IPS-20b (cell line): ENCODE measurements around the gene KCNMA1.

Source experiments
- H3K27ac ChIP-seq: one replicate; pipeline ENCODE4 v1.5.1; 2013; ENCODE audit warnings: low read length
- H3K27me3 ChIP-seq: 2 replicates; pipeline ENCODE4 v1.6.1; 2013; ENCODE audit warnings: mild to moderate bottlenecking, low read length, inconsistent platforms; ENCODE audit not compliant: insufficient read depth
- H3K36me3 ChIP-seq: 2 replicates; pipeline ENCODE4 v1.6.1; 2013; ENCODE audit warnings: low read depth, mild to moderate bottlenecking, inconsistent platforms, low read length, moderate library complexity; ENCODE audit not compliant: insufficient read depth
- H3K4me1 ChIP-seq: 2 replicates; pipeline ENCODE4 v1.6.1; 2013; ENCODE audit warnings: mild to moderate bottlenecking, control low read depth, inconsistent platforms, low read length, moderate library complexity; ENCODE audit not compliant: insufficient read depth
- H3K4me3 ChIP-seq: 2 replicates; pipeline ENCODE4 v1.5.1; 2013; ENCODE audit warnings: mild to moderate bottlenecking, low read length, inconsistent platforms
- H3K9ac ChIP-seq: 2 replicates; pipeline ENCODE4 v1.6.1; 2013; ENCODE audit warnings: low read depth, mild to moderate bottlenecking, inconsistent platforms, low read length, moderate library complexity
- H3K9me3 ChIP-seq: 2 replicates; pipeline ENCODE4 v1.6.1; 2013; ENCODE audit warnings: mild to moderate bottlenecking, low read depth, low read length, inconsistent platforms; ENCODE audit not compliant: insufficient read depth

Gene KCNMA1

DNA sequence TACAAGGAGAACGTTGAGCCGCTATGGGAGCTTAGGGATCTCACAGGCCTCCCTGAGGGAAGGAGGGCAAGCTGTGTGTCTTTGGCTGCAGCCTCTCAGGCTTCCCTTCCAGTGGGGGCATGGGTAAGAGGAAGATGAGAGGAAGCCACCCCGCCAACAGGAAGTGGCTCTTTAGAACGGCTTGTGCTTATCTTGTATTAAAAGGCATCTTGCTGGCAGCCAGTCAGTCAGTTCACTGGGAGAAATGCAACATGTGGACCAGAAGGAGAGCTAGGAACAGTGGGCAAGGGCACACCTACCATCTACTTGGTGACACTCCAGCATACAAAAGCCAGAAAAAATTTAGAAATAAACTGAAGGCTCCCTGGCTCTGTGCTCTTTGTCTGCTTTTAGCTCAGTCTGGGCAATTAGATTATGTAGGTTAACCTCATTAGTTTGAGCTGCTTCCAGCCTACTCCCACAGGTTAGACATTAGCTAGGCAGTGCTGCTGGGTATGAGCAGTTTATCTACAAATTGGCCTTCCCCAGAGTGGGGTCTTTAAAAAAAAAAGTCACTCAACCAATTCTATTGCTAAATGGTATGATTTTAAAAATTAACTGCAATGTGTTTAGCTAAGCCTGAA, 595.9 kb downstream of the KCNMA1 start:
- no peak overlapping the region for H3K4me3 ChIP-seq
- no peaks in the 10 kb centered on the region for H3K27me3 ChIP-seq
- H3K9ac ChIP-seq, result no peak overlapping the region
- H3K36me3 ChIP-seq, result no peaks in the 10 kb centered on the region
- no peak overlapping the region for H3K27ac ChIP-seq
- H3K4me1 ChIP-seq, result peaks cover 3% of the 10 kb centered on the region; the same call in 1 of the 2 replicates
- H3K9me3 ChIP-seq, result no peaks in the 10 kb centered on the region

DNA sequence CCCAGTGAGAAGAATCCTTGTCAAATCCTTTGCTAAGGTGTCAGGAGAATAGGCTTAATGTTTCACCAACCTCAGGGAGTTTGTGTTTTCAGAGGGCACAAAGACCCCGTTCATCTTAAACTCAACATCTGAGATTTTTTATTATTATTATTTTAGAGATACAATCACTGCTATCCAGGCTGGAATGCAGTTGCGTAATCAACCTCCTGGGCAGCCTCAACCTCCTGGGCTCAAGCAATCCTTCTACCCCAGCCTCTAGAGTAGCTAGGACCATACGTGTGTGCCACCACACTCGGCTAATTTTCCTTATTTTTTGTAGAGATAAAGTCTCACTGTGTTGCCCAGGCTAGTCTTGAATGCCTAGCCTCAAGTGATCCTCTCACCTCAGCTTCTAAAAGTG, 599.2 kb downstream of the KCNMA1 start:
- peaks cover 3% of the 10 kb centered on the region; the same call in 1 of the 2 replicates for H3K4me1 ChIP-seq
- no peak overlapping the region for H3K9ac ChIP-seq
- no peaks in the 10 kb centered on the region for H3K27me3 ChIP-seq
- no peaks in the 10 kb centered on the region for H3K9me3 ChIP-seq
- no peak overlapping the region for H3K27ac ChIP-seq
- no peak overlapping the region for H3K4me3 ChIP-seq
- no peaks in the 10 kb centered on the region for H3K36me3 ChIP-seq

DNA sequence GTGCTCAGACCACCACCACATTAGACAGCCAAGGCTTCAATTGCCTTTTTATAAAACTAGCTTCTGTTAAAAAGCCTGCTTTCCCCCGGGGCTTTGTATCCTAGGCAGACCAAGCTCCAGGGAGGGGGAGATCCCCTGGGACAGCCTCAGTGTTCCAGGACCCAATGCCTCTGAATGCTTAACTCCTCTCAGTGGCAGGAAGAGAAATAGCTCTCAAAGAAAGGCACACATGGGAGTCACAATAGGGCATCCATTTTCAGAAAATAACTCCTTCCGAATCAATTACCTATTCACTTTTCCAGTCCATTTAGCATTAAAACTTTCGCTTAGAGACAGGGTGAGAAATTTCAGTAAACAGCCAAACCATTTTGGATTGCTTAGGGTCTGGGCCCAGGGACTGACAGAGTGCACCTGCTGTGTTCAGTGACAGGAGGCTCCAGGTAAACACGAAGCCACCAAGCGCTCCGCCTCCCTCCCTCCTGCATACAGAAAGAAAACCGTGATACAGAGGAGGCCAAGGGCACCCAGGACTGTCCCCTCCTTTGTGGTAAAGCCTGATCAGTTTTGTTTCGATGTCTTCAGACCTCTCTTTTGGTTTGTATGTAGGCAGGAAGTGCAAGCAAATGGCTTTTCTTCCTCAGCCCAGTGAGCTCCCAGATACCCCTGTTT, 599.7 kb downstream of the KCNMA1 start:
- Histone ChIP-seq H3K9me3 (no peaks in the 10 kb centered on the region), H3K27ac (no peak overlapping the region), H3K9ac (no peak overlapping the region), H3K27me3 (no peaks in the 10 kb centered on the region), H3K4me3 (no peak overlapping the region), H3K4me1 (peaks cover 3% of the 10 kb centered on the region; the same call in 1 of the 2 replicates), H3K36me3 (no peaks in the 10 kb centered on the region)

- H3K36me3 ChIP-seq, result no peaks in the 10 kb centered on the region
- H3K27ac ChIP-seq, result no peak overlapping the region
- H3K4me1 ChIP-seq, result peaks cover 3% of the 10 kb centered on the region; the same call in 1 of the 2 replicates
- no peak overlapping the region for H3K9ac ChIP-seq
- H3K27me3 ChIP-seq, result no peaks in the 10 kb centered on the region
- no peaks in the 10 kb centered on the region for H3K9me3 ChIP-seq
- no peak overlapping the region for H3K4me3 ChIP-seq
Observed at GRCh38 chr10:77036993-77037734, 600.4 kb downstream of the KCNMA1 start.

DNA sequence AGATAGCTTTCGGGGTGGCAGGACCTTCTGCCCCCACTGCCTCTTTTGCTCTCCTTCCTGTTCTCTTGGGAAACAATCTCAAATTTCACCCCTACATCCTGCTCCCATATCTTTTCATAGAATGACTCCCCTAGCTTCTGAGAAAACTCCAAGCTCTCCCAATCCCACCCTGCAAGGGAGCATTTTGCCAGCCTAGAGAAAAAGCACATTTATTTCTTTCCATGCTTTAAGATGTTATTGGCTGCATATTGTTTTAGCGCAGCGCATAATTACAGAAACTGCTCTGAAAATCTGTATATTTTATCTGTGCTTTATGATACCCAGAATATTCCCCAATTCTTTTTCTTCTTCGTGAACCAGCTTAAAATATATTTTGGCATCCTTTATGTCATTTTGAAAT, 601.3 kb downstream of the KCNMA1 start:
- Histone ChIP-seq H3K9ac (no peak overlapping the region), H3K4me1 (peaks cover 3% of the 10 kb centered on the region; the same call in 1 of the 2 replicates), H3K36me3 (no peaks in the 10 kb centered on the region), H3K4me3 (no peak overlapping the region), H3K27me3 (no peaks in the 10 kb centered on the region), H3K9me3 (no peaks in the 10 kb centered on the region), H3K27ac (no peak overlapping the region)

DNA sequence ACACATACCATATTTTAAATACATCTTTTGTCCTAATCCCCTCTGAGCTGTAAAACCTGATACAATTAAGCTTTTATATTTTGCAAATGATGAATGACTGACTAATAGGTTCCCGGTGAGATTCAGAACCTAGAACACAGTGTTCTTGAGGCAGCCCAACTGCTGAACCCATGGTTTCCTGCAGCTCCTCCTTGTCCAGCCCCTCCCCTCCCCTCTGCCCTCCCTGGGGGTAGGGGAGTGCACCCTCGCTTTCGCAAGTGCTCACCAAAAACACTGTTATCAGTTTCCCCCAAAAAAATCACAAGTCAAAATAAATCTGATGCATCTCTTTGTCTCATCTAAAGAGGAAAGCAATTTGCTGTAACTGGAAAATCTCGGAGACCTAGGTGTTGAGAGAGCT, 602.8 kb downstream of the KCNMA1 start:
- peaks cover 3% of the 10 kb centered on the region; the same call in 1 of the 2 replicates for H3K4me1 ChIP-seq
- no peaks in the 10 kb centered on the region for H3K36me3 ChIP-seq
- no peak overlapping the region for H3K27ac ChIP-seq
- no peak overlapping the region for H3K4me3 ChIP-seq
- H3K9ac ChIP-seq, result no peak overlapping the region
- no peaks in the 10 kb centered on the region for H3K27me3 ChIP-seq
- no peaks in the 10 kb centered on the region for H3K9me3 ChIP-seq

DNA sequence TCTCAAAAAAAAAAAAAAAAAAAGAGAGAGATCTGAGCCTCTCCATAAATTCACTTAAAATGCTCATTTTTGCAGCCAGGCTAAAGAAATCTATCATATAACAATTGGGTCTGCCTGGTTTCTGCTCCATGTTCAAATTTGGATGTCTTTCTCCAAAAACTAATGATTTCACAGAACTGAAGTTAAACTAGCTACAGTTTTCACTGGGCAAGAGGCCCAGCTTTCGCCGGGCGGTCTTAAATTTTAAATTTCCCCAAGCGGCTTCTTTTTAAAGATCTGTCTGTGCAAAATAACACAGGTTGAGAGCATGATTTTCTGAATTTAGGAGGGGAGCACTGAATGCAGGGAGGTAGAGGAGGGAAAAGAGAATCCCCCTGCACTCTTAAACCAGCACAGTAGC, 603.4 kb downstream of the KCNMA1 start:
- H3K27ac ChIP-seq, result no peak overlapping the region
- H3K4me3 ChIP-seq, result no peak overlapping the region
- H3K9ac ChIP-seq, result no peak overlapping the region
- no peaks in the 10 kb centered on the region for H3K36me3 ChIP-seq
- H3K4me1 ChIP-seq, result peaks cover 3% of the 10 kb centered on the region; the same call in 1 of the 2 replicates
- H3K27me3 ChIP-seq, result no peaks in the 10 kb centered on the region
- H3K9me3 ChIP-seq, result no peaks in the 10 kb centered on the region

GRCh38 chr10:77032188-77032570, 605.4 kb downstream of the KCNMA1 start:
- H3K9me3 ChIP-seq, result no peaks in the 10 kb centered on the region
- H3K27ac ChIP-seq, result no peak overlapping the region
- H3K27me3 ChIP-seq, result no peaks in the 10 kb centered on the region
- H3K36me3 ChIP-seq, result no peaks in the 10 kb centered on the region
- H3K4me3 ChIP-seq, result no peak overlapping the region
- no peak overlapping the region for H3K9ac ChIP-seq
- no peaks in the 10 kb centered on the region for H3K4me1 ChIP-seq

- Histone ChIP-seq H3K9ac (no peak overlapping the region), H3K4me1 (no peaks in the 10 kb centered on the region), H3K27me3 (no peaks in the 10 kb centered on the region), H3K4me3 (no peak overlapping the region), H3K9me3 (no peaks in the 10 kb centered on the region), H3K27ac (no peak overlapping the region), H3K36me3 (no peaks in the 10 kb centered on the region)
Observed at GRCh38 chr10:77031531-77032187, 605.9 kb downstream of the KCNMA1 start.

DNA sequence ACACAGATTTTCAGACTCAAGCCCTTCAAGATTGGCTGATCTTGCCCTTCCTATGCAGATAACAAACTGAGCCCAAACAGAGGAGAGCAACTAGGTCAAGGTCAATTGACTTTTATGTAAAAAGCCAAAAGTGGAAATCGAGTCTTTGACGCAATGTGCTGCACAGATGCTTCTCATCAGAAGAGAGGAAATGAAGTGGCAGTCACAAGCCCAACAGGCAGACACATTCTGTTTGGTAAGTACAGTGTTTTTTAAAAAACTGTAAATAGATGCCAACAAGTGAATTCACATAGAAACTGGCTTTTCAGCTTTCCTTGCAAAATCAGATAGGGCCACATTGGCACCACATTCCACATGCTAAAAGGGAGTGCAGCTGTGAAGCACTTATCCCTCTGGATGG, 606.6 kb downstream of the KCNMA1 start:
- H3K27me3 ChIP-seq, result no peaks in the 10 kb centered on the region
- no peaks in the 10 kb centered on the region for H3K4me1 ChIP-seq
- no peaks in the 10 kb centered on the region for H3K36me3 ChIP-seq
- H3K9me3 ChIP-seq, result no peaks in the 10 kb centered on the region
- H3K4me3 ChIP-seq, result no peak overlapping the region
- H3K9ac ChIP-seq, result no peak overlapping the region
- no peak overlapping the region for H3K27ac ChIP-seq

- Histone ChIP-seq H3K4me3 (no peak overlapping the region), H3K36me3 (no peaks in the 10 kb centered on the region), H3K9ac (no peak overlapping the region), H3K27ac (no peak overlapping the region), H3K9me3 (no peaks in the 10 kb centered on the region), H3K27me3 (no peaks in the 10 kb centered on the region), H3K4me1 (no peaks in the 10 kb centered on the region)
Observed at GRCh38 chr10:77029777-77030717, 607.6 kb downstream of the KCNMA1 start.
